Cardiac fibroblast (primary cell): Measurements from ENCODE around the gene ZDHHC4.

Source experiments
- DNase-seq, 2 donors: peaks; one replicate each; pipeline versions ENCODE4 v3.0.0 to v3.0.0-alpha.2; 2010; ENCODE audit warnings: low read depth in 2 of 2
- H3K4me3 ChIP-seq, 2 donors: replicated peaks in 1 of 2; 1 replicate in 1 of 2; 2 replicates in 1 of 2; pipeline ENCODE4 v1.5.1; 2011; ENCODE audit warnings: low read depth in 2 of 2, low read length in 2 of 2, mild to moderate bottlenecking in 2 of 2, moderate library complexity in 1 of 2
- TF ChIP-seq, protein P1 (sequence below): IDR thresholded peaks from one replicate; pipeline ENCODE4 v1.5.1; 2011; ENCODE audit warnings: low read depth, mild to moderate bottlenecking, low read length, inconsistent platforms

Gene ZDHHC4

GRCh38 chr7:6533893-6534495 lies 43.3 kb upstream of the ZDHHC4 start:
- no peak overlapping the region for H3K4me3 ChIP-seq
- DNase-seq = no peak
- TF ChIP-seq, protein P1, sequence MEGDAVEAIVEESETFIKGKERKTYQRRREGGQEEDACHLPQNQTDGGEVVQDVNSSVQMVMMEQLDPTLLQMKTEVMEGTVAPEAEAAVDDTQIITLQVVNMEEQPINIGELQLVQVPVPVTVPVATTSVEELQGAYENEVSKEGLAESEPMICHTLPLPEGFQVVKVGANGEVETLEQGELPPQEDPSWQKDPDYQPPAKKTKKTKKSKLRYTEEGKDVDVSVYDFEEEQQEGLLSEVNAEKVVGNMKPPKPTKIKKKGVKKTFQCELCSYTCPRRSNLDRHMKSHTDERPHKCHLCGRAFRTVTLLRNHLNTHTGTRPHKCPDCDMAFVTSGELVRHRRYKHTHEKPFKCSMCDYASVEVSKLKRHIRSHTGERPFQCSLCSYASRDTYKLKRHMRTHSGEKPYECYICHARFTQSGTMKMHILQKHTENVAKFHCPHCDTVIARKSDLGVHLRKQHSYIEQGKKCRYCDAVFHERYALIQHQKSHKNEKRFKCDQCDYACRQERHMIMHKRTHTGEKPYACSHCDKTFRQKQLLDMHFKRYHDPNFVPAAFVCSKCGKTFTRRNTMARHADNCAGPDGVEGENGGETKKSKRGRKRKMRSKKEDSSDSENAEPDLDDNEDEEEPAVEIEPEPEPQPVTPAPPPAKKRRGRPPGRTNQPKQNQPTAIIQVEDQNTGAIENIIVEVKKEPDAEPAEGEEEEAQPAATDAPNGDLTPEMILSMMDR = no peak

DNA sequence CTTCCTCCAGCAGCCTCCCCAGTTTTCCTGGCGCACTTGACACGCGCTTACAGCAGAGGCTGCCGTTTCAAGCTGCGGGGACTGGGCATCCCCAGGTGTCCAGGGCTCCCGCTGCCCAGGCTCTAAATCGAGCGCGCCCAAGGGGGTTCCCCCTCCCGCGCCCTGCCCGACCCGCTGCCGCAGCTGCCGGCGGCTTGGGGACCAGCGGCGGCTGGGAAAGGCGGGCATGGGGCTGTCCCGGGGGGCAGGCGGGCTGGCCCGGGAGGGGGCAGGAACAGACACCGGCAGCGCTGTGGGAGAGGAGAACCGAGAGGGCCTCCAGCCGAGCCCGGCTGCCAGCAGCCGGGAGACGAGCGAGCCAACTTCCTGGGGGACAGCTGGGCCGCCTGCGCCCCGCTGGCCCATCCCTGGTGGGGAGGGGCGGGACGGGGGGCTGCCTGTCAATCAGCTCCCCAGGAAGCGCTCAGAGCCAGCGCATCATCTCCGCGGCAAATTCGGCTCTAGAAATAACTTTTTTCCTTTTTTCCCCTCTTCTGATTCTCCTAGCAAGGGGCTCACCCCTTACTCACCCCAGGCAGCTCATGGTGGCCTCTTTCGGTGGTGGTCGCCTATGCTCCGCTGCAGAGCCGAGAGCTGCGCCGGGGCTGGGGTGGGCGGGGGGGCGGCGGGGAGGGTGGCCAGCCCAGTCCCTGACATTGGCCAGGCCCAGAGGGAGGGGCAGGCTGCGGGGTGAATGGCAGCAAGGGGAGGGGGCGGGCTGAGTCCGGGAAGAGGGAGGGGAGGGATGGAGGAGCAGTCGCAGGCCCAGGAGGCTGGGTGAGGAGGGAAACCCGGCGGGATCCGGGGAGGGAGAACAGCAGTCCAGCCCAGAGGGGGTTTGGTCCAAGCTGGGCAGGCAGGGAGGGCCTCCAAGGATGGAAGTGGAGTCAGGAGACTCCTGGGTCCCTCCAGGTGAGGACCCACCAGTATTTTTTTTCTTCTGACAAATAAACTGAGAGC lies 40.7 kb upstream of the ZDHHC4 start:
- TF ChIP-seq, protein P1 = no peak
- H3K4me3 ChIP-seq = peak overlapping the region in 1 of 2 donors; percentile 26
- DNase-seq = peak in 1 of 2 donors; percentile 34

DNA sequence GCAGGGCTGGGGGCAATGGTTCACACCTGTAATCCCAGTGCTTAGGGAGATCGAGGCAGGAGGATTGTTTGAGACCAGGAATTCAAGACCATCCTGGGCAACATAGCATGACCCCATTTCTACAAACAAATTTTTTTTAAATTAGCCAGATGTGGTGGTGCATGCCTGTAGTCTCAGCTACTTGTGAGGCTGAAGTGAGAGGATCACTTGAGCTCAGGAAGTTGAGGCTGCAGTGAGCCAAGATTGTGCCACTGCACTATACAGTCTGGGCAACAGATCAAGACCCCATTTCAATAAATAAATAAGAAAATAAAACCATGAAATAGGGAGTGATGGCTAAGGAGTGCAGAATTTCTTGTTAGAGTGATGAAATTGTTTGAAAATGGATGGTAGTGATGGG lies 34.9 kb upstream of the ZDHHC4 start:
- DNase-seq = no peak
- TF ChIP-seq, protein P1 = no peak
- no peak overlapping the region for H3K4me3 ChIP-seq

DNA sequence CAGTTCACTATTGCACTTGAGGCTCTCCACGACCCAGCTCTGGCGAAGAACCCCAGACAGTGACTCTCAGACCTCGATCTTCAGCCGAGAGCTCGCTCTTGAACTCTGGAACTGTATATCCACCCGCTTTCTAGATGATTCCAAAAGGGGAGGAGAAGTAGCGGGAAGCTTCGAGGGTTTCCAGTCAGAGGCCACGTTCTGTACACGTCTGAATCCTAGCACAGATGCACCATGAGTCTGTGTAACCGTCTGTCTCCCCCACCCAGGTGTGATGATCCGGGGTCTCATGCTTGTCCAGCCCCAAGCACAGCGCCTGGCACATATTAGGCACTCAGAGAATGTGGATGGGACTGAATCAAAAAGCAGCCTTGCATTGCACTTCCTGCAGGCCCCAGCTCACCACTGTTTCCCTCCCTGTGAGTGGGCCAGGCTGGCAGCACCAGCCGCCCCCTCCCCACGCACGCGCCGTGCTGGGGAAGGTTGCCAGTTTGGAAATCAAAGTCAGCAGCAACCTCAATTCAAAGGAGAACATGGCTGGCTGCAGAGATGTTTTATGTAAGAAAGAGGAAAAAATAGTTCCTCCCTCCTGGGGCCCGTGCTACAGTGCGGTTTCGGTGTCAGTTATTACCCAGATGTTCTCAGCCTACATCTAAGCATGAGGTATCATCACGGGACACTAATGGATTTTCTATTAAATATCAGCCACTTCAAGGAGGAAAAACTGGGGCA lies 31.7 kb upstream of the ZDHHC4 start:
- no peak for DNase-seq
- H3K4me3 ChIP-seq = no peak overlapping the region
- TF ChIP-seq, protein P1 = no peak

GRCh38 chr7:6546498-6547251 lies 30.6 kb upstream of the ZDHHC4 start:
- DNase-seq = no peak
- TF ChIP-seq, protein P1 = no peak
- no peak overlapping the region for H3K4me3 ChIP-seq

GRCh38 chr7:6547400-6547799 lies 29.9 kb upstream of the ZDHHC4 start:
- TF ChIP-seq, protein P1 = no peak
- no peak for DNase-seq
- H3K4me3 ChIP-seq = no peak overlapping the region
